HCT116 (cell line): Measurements from ENCODE around the gene DNAH9. TPM values are rescaled to one million over a fixed set of nuclear protein-coding genes. Genes with fewer than 3 reads are reported as not detected.

Experiments
- ATAC-seq: fragments of 200-7000 bp; cut with Tn5 transposase; 2 replicates; pipeline ENCODE4 v1.9.1; 2020; ENCODE audit warnings: mild to moderate bottlenecking, moderate library complexity
- BruUV-seq: library from RNA; stranded (reverse); fragments of 400-500 nt; replicated peaks from 2 replicates; lab custom pipeline; 2021; lab: Mats Ljungman, UMichigan
- CTCF ChIA-PET: fragments of 300-600 bp; sonication (Branson Sonifier 250); formaldehyde crosslinking; loops from one replicate; lab custom pipeline; 2021; ENCODE audit warnings: antibody characterized with exemption; lab: Charles Lee
- POLR2A ChIA-PET: fragments of 300-600, 350-600 bp; sonication (Branson Sonifier 250); formaldehyde crosslinking; loops from one replicate; lab custom pipeline; 2021; ENCODE audit warnings: antibody characterized with exemption; lab: Charles Lee
- RAD21 ChIA-PET, 2 experiments: fragments of 300-600 bp; sonication (Branson Sonifier 250); formaldehyde crosslinking; loops; one replicate each; lab custom pipeline; 2023; ENCODE audit warnings: low total read pairs in 2 of 2; ENCODE audit not compliant: uncharacterized antibody in 2 of 2, unreplicated experiment in 2 of 2, low non-redundant PET in 1 of 2; lab: Charles Lee
- DNase-seq: peaks from one replicate; pipeline ENCODE4 v3.0.0-alpha.2; 2010; ENCODE audit warnings: low read depth, low spot score
- H2AFZ ChIP-seq: fragments of 200-600 bp; shearing (Covaris generic), sonication (generic); 2 replicates; pipeline ENCODE4 v1.6.1; 2017; ENCODE audit warnings: low read depth, mixed run types, mixed read lengths, antibody characterized with exemption, low read length; ENCODE audit not compliant: poor library complexity, severe bottlenecking
- H3K27ac ChIP-seq: 2 replicates; pipeline ENCODE4 v1.5.1; 2012; ENCODE audit warnings: low read depth, low read length
- H3K27me3 ChIP-seq: fragments of 200-600 bp; sonication (generic); 2 replicates; pipeline ENCODE4 v1.6.1; 2016; ENCODE audit warnings: mixed run types, low read length, mixed read lengths; ENCODE audit not compliant: insufficient read depth
- H3K36me3 ChIP-seq, 2 experiments: fragments of 200-500 bp in 1 of 2; fragments of 200-600 bp in 1 of 2; sonication (Bioruptor generic) in 1 of 2; sonication (generic) in 1 of 2; 2 replicates each; pipeline versions ENCODE4 v1.5.1 to v1.6.1; 2014 to 2016; ENCODE audit warnings: low read length in 2 of 2, inconsistent platforms in 1 of 2, mixed read lengths in 1 of 2, mixed run types in 1 of 2; ENCODE audit not compliant: insufficient read depth in 2 of 2, control insufficient read depth in 1 of 2
- H3K4me1 ChIP-seq, 2 experiments: fragments of 200-600 bp in 1 of 2; sonication (generic) in 1 of 2; 2 replicates each; pipeline versions ENCODE4 v1.5.1 to v1.6.1; 2012 to 2017; ENCODE audit warnings: low read length in 2 of 2, inconsistent platforms in 1 of 2, mild to moderate bottlenecking in 1 of 2, mixed read lengths in 1 of 2, mixed run types in 1 of 2, moderate library complexity in 1 of 2; ENCODE audit not compliant: insufficient read depth in 2 of 2, control insufficient read depth in 1 of 2
- H3K4me2 ChIP-seq: fragments of 200-600 bp; sonication (generic); 2 replicates; pipeline ENCODE4 v1.6.1; 2017; ENCODE audit warnings: mixed run types, low read length, mixed read lengths
- H3K4me3 ChIP-seq, 2 experiments: fragments of 200-600 bp in 1 of 2; sonication (generic) in 1 of 2; replicated peaks in 1 of 2; 2 replicates each; pipeline ENCODE4 v1.5.1; 2011 to 2016; ENCODE audit warnings: low read length in 2 of 2, control low read depth in 1 of 2, low read depth in 1 of 2, mild to moderate bottlenecking in 1 of 2, mixed read lengths in 1 of 2, mixed run types in 1 of 2
- H3K79me2 ChIP-seq: fragments of 200-600 bp; sonication (generic); 2 replicates; pipeline ENCODE4 v1.6.1; 2017; ENCODE audit warnings: mild to moderate bottlenecking, mixed run types, low read length, moderate library complexity, mixed read lengths; ENCODE audit not compliant: insufficient read depth
- H3K9ac ChIP-seq: fragments of 200-600 bp; sonication (generic); 2 replicates; pipeline ENCODE4 v1.6.1; 2016; ENCODE audit warnings: low read length, mixed read lengths
- H3K9me2 ChIP-seq: fragments of 200-600 bp; sonication (generic), shearing (Covaris generic); 2 replicates; pipeline ENCODE4 v1.6.1; 2017; ENCODE audit warnings: mixed run types, mild to moderate bottlenecking, moderate library complexity; ENCODE audit not compliant: insufficient read depth
- H3K9me3 ChIP-seq, 2 experiments: fragments of 200-500 bp in 1 of 2; fragments of 200-600 bp in 1 of 2; sonication (Bioruptor generic) in 1 of 2; sonication (generic) in 1 of 2; 2 replicates each; pipeline ENCODE4 v1.6.1; 2014 to 2017; ENCODE audit warnings: low read length in 2 of 2, mixed read lengths in 2 of 2, inconsistent platforms in 1 of 2, low read depth in 1 of 2, mild to moderate bottlenecking in 1 of 2, mixed run types in 1 of 2, moderate library complexity in 1 of 2; ENCODE audit not compliant: control insufficient read depth in 1 of 2, insufficient read depth in 1 of 2
- H4K20me1 ChIP-seq: fragments of 200-600 bp; sonication (generic), shearing (Covaris generic); 2 replicates; pipeline ENCODE4 v1.6.1; 2017; ENCODE audit warnings: mixed run types, mild to moderate bottlenecking, moderate library complexity; ENCODE audit not compliant: insufficient read depth
- CBX3 ChIP-seq: IDR thresholded peaks from 2 replicates; pipeline ENCODE4 v1.6.1; 2012; ENCODE audit warnings: low read depth
- CTCF ChIP-seq, 3 experiments: fragments of 200-600 bp in 1 of 3; sonication (generic) in 1 of 3; IDR thresholded peaks in 2 of 3; conservative IDR thresholded peaks in 1 of 3; 2 replicates each; pipeline ENCODE4 v1.5.1; 2012 to 2017; ENCODE audit warnings: low read depth in 2 of 3, low read length in 2 of 3, antibody characterized with exemption in 1 of 3, borderline replicate concordance in 1 of 3, control low read depth in 1 of 3, mild to moderate bottlenecking in 1 of 3, mixed read lengths in 1 of 3, mixed run types in 1 of 3, moderate library complexity in 1 of 3; ENCODE audit not compliant: insufficient read depth in 1 of 3
- EGR1 ChIP-seq: IDR thresholded peaks from 2 replicates; pipeline ENCODE4 v1.6.1; 2012; ENCODE audit warnings: low read depth
- EZH2phosphoT487 ChIP-seq: fragments of 200-600 bp; IDR thresholded peaks from 2 replicates; pipeline ENCODE4 v1.6.1; 2018; ENCODE audit warnings: antibody characterized with exemption, borderline replicate concordance
- JUND ChIP-seq: IDR thresholded peaks from 2 replicates; pipeline ENCODE4 v1.6.1; 2012
- RAD21 ChIP-seq: IDR thresholded peaks from 2 replicates; pipeline ENCODE4 v1.6.1; 2012; ENCODE audit warnings: low read depth, mild to moderate bottlenecking
- SIN3A ChIP-seq: IDR thresholded peaks from 2 replicates; pipeline ENCODE4 v1.6.1; 2012; ENCODE audit warnings: low read depth
- SP1 ChIP-seq: IDR thresholded peaks from 2 replicates; pipeline ENCODE4 v1.6.1; 2012; ENCODE audit warnings: low read depth
- YY1 ChIP-seq: IDR thresholded peaks from 2 replicates; pipeline ENCODE4 v1.6.1; 2011; ENCODE audit warnings: low read length, low read depth, moderate library complexity, mild to moderate bottlenecking; ENCODE audit not compliant: insufficient replicate concordance; ENCODE audit errors: extremely low read depth
- ZBTB33 ChIP-seq: IDR thresholded peaks from 2 replicates; pipeline ENCODE4 v1.6.1; 2011; ENCODE audit warnings: mild to moderate bottlenecking, low read length, moderate library complexity; ENCODE audit not compliant: insufficient replicate concordance; ENCODE audit errors: extremely low read depth
- intact Hi-C: fragments of 100-400 bp; cut with micrococcal nuclease; formaldehyde crosslinking; loops from 2 replicates; pipeline ENCODE4 v1.10.0; 2022
- total RNA-seq: library from RNA; stranded (reverse); gene quantifications from one replicate; pipeline ENCODE4 v1.2.1, GENCODE V29; 2021; ENCODE audit not compliant: unreplicated experiment

Gene DNAH9
- total RNA-seq, 1 experiment from 2014 or later = not detected

DNA sequence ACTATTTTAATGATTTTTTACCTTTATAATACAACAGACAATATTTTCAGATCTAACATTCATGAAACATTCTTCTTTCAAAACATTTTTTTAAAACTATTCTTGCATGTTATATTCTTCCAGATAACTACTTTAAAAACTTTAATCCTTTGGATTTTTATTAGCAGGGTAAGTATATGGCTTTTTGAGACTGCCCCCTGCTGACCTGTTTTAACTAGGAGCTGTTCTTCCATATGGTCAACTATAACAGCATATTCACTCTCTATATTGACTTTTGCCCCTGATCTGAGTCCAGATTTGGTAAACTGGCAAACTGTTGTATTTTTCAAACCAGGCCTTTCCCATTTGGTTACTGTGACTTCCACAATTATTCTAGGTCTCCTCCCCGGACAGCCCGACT lies 382.5 kb downstream of the DNAH9 start:
- TF ChIP-seq CTCF (IDR thresholded peaks at IDR 0.05 in 2 of 3, conservative IDR thresholded peaks at IDR 0.05 in 1 of 3; ENCODE audit: borderline replicate concordance in 1 of 3, insufficient read depth in 1 of 3, low read depth in 2 of 3, low read length in 2 of 3) (peak in 2 of 3 experiments; percentile 47 to 54; a peak in 4 of 6 replicates), SP1 (no peak), RAD21 (peak; percentile 24; the same call in 1 of the 2 replicates), SIN3A (no peak)
- ChIA-PET CTCF (interaction anchor here (0.7 to 2.2 kb wide), 3 partner anchors 15 to 1105 kb away, joined by 3 to 7 read pairs (median 3); no protein-coding TSS in a partner anchor), POLR2A (no interaction called here), RAD21 (no interaction called here)
- Histone ChIP-seq H2AFZ (no peak overlapping the region), H3K9ac (no peak overlapping the region), H3K4me1 (no peaks in the 10 kb centered on the region), H3K79me2 (no peaks in the 10 kb centered on the region), H3K27ac (no peak overlapping the region), H4K20me1 (no peaks in the 10 kb centered on the region), H3K4me3 (no peak overlapping the region), H3K36me3 (peaks cover 0 to 8% of the 10 kb centered on the region in 2 experiments; a peak in 2 of 4 replicates), H3K27me3 (no peaks in the 10 kb centered on the region), H3K9me2 (no peaks in the 10 kb centered on the region), H3K4me2 (no peak overlapping the region), H3K9me3 (no peaks in the 10 kb centered on the region)
- DNase-seq (no peak), ATAC-seq (peak; percentile 58)
- no TSS peak for BruUV-seq
- intact Hi-C loops = loop anchor here (10.0 kb wide), 1 partner anchor 336 kb away; no protein-coding TSS in a partner anchor

DNA sequence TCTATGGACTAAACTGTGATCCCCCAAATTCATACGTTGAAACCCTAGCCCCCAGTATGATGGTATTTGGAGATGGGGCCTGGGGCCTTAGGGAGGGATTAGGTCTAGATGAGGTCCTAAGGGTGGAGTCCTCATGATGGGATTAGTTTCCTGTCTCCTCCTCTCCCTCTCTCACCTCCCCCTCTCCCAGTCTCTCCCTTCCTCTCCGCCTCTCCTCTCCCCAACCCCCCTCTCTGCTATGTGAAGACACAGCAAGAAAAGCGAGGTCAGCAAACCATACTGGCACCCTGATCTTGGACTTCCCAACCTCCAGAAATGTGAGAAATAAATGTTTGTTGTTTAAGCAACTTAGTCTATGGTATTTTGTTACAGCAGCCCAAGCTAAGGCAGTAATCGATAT lies 383.6 kb downstream of the DNAH9 start:
- CTCF ChIA-PET = no interaction called here

More for the DNA sequence above, 383.6 kb downstream of the DNAH9 start:
- H3K79me2 ChIP-seq = no peaks in the 10 kb centered on the region
- no peak overlapping the region for H3K4me2 ChIP-seq
- no peaks in the 10 kb centered on the region; the same call in 1 of the 2 replicates for H4K20me1 ChIP-seq
- no TSS peak for BruUV-seq
- no peak overlapping the region for H3K9ac ChIP-seq
- ChIA-PET RAD21 (no interaction called here), POLR2A (interaction anchor here (0.7 kb wide), 1 partner anchor 38 kb away, joined by 4 read pairs; no protein-coding TSS in a partner anchor)
- no peak overlapping the region for H3K4me3 ChIP-seq
- H3K9me3 ChIP-seq = no peaks in the 10 kb centered on the region
- no peaks in the 10 kb centered on the region for H3K27me3 ChIP-seq
- no peaks in the 10 kb centered on the region for H3K4me1 ChIP-seq
- ATAC-seq (no peak), DNase-seq (no peak)
- intact Hi-C loops = loop anchor here (10.0 kb wide), 1 partner anchor 337 kb away; no protein-coding TSS in a partner anchor
- no peak overlapping the region for H2AFZ ChIP-seq
- H3K36me3 ChIP-seq = peaks cover 0 to 8% of the 10 kb centered on the region in 2 experiments; a peak in 2 of 4 replicates
- no peak overlapping the region for H3K27ac ChIP-seq
- TF ChIP-seq ZBTB33 (no peak), CBX3 (no peak), EZH2phosphoT487 (no peak), EGR1 (no peak), YY1 (no peak), JUND (no peak)
- no peaks in the 10 kb centered on the region for H3K9me2 ChIP-seq
